Left ventricle myocardium inferior (tissue), 1 donor: ENCODE data around the gene PTEN. TPM values are rescaled to one million over a fixed set of nuclear protein-coding genes. Genes with fewer than 3 reads are reported as not detected.
A peak's percentile ranks its signal among the peaks of the same experiment; 100 is the strongest.
"Not testable (repeated sequence)": the region's sequence is repeated elsewhere in the genome, so short reads cannot be mapped to it uniquely, and the experiment has no call there.

Experiments
- DNase-seq: peaks from one replicate; pipeline ENCODE4 v3.0.0-alpha.2; 2020
- H3K27ac ChIP-seq: fragments of 200-600 bp; replicated peaks from 2 replicates; pipeline ENCODE4 v1.8.0; 2021
- H3K27me3 ChIP-seq: fragments of 200-600 bp; 2 replicates; pipeline ENCODE4 v1.8.0; 2021; ENCODE audit warnings: low read depth
- H3K36me3 ChIP-seq: fragments of 200-600 bp; 2 replicates; pipeline ENCODE4 v1.8.0; 2021
- H3K4me1 ChIP-seq: fragments of 200-600 bp; 2 replicates; pipeline ENCODE4 v1.8.0; 2021
- H3K4me3 ChIP-seq: fragments of 200-600 bp; 2 replicates; pipeline ENCODE4 v1.8.0; 2021; ENCODE audit warnings: mild to moderate bottlenecking, moderate library complexity
- H3K9me3 ChIP-seq: fragments of 200-600 bp; replicated peaks from 2 replicates; pipeline ENCODE4 v1.8.0; 2021
- CTCF ChIP-seq: fragments of 200-600 bp; IDR thresholded peaks from 2 replicates; pipeline ENCODE4 v1.8.0; 2021; ENCODE audit warnings: antibody characterized with exemption, mild to moderate bottlenecking, borderline replicate concordance
- intact Hi-C: fragments of 100-400 bp; cut with micrococcal nuclease; formaldehyde crosslinking; loops from one replicate; pipeline ENCODE4 v1.11.0; 2022
- total RNA-seq: library from RNA; stranded (reverse); fragmentation: NEBNext Ultra II Directional; extraction: Animal tissue kit (Norgen Biotek cat#: 25700); gene quantifications from one replicate; pipeline ENCODE4 v1.2.1, GENCODE V29; 2021
- donor health status: DM: no; HTN: yes; CAD: no; lungs with severe emphysema.

The PTEN gene
- total RNA-seq, 1 donor from 2014 or later, result 49.9 TPM

GRCh38 chr10:87818505-87819288, 44.7 kb upstream of the PTEN start:
- H3K27ac ChIP-seq, result peak overlapping the region; percentile 91
- H3K4me3 ChIP-seq, result peak overlapping the region; percentile 81
- H3K27me3 ChIP-seq, result no peaks in the 10 kb centered on the region
- no peak for TF ChIP-seq CTCF
- peaks cover 3% of the 10 kb centered on the region for H3K36me3 ChIP-seq
- intact Hi-C loops, result no loop called here
- H3K9me3 ChIP-seq, result no peaks in the 10 kb centered on the region
- peak; percentile 19 for DNase-seq
- H3K4me1 ChIP-seq, result peaks cover 37% of the 10 kb centered on the region

GRCh38 chr10:87819289-87819585, 44.2 kb upstream of the PTEN start:
- no peak overlapping the region for H3K4me3 ChIP-seq

GRCh38 chr10:87826653-87827052, 36.8 kb upstream of the PTEN start:
- intact Hi-C loops, result no loop called here
- H3K4me1 ChIP-seq, result peaks cover 10% of the 10 kb centered on the region
- DNase-seq, result no peak
- no peaks in the 10 kb centered on the region for H3K27me3 ChIP-seq
- no peak overlapping the region for H3K4me3 ChIP-seq
- TF ChIP-seq CTCF, result no peak
- no peaks in the 10 kb centered on the region for H3K9me3 ChIP-seq
- H3K36me3 ChIP-seq, result no peaks in the 10 kb centered on the region
- H3K27ac ChIP-seq, result no peak overlapping the region

More at GRCh38 chr10:87819289-87819585, 44.2 kb upstream of the PTEN start:
- H3K4me1 ChIP-seq, result peaks cover 35% of the 10 kb centered on the region
- H3K27ac ChIP-seq, result no peak overlapping the region
- intact Hi-C loops, result no loop called here
- no peak for TF ChIP-seq CTCF
- H3K9me3 ChIP-seq, result no peaks in the 10 kb centered on the region
- no peak for DNase-seq
- H3K27me3 ChIP-seq, result no peaks in the 10 kb centered on the region
- H3K36me3 ChIP-seq, result no peaks in the 10 kb centered on the region

- no peak overlapping the region for H3K27ac ChIP-seq
- H3K9me3 ChIP-seq, result no peaks in the 10 kb centered on the region
- no peak for TF ChIP-seq CTCF
These were observed 35.7 kb upstream of the PTEN start for GRCh38 chr10:87827681-87828080.

GRCh38 chr10:87829051-87829450, 34.4 kb upstream of the PTEN start:
- DNase-seq, H3K27me3 ChIP-seq, H3K27ac ChIP-seq, H3K36me3 ChIP-seq, H3K9me3 ChIP-seq, H3K4me1 ChIP-seq, intact Hi-C loops, H3K4me3 ChIP-seq: not testable (repeated sequence)

More at GRCh38 chr10:87827681-87828080, 35.7 kb upstream of the PTEN start:
- Histone ChIP-seq H3K27me3 (no peaks in the 10 kb centered on the region), H3K36me3 (no peaks in the 10 kb centered on the region), H3K4me3 (no peak overlapping the region), H3K4me1 (peaks cover 10% of the 10 kb centered on the region)
- intact Hi-C loops, result no loop called here
- DNase-seq, result no peak

GRCh38 chr10:87829986-87830729, 33.3 kb upstream of the PTEN start:
- intact Hi-C loops, result no loop called here
- H3K4me3 ChIP-seq, result no peak overlapping the region
- no peaks in the 10 kb centered on the region for H3K9me3 ChIP-seq
- no peak for TF ChIP-seq CTCF
- H3K4me1 ChIP-seq, result peaks cover 10% of the 10 kb centered on the region
- no peaks in the 10 kb centered on the region for H3K36me3 ChIP-seq
- no peaks in the 10 kb centered on the region for H3K27me3 ChIP-seq
- no peak overlapping the region for H3K27ac ChIP-seq
- no peak for DNase-seq
